H7 (cell line): ENCODE results near the gene LETM1. TPM values are rescaled to one million over a fixed set of nuclear protein-coding genes. Genes with fewer than 3 reads are reported as not detected.

Experiments used
- DNase-seq: peaks from one replicate; pipeline ENCODE4 v3.0.0; 2012
- H3K27me3 ChIP-seq: 2 replicates; pipeline ENCODE4 v1.6.0; 2011; ENCODE audit warnings: mild to moderate bottlenecking, low read length; ENCODE audit not compliant: control insufficient read depth, insufficient read depth
- H3K36me3 ChIP-seq: replicated peaks from 2 replicates; pipeline ENCODE4 v1.5.1; 2011; ENCODE audit warnings: low read length; ENCODE audit not compliant: control insufficient read depth, insufficient read depth
- H3K4me3 ChIP-seq: 2 replicates; pipeline ENCODE4 v1.5.1; 2011; ENCODE audit warnings: low read depth, mild to moderate bottlenecking, control low read depth, low read length, moderate library complexity; ENCODE audit not compliant: insufficient read depth
- total RNA-seq: library from RNA; depleted of rRNA; stranded (reverse); fragments of >200 nt; shearing (Covaris generic); gene quantifications from 2 replicates; pipeline ENCODE4 v1.2.3, GENCODE V29; 2014

The LETM1 gene
- total RNA-seq, 1 experiment from 2014 or later, result 80.5 TPM

GRCh38 chr4:1805493-1806222, 50.3 kb downstream of the LETM1 start:
- no peak overlapping the region for H3K4me3 ChIP-seq
- no peak for DNase-seq
- H3K36me3 ChIP-seq, result no peaks in the 10 kb centered on the region
- H3K27me3 ChIP-seq, result no peaks in the 10 kb centered on the region

- Histone ChIP-seq H3K4me3 (no peak overlapping the region), H3K36me3 (no peaks in the 10 kb centered on the region), H3K27me3 (no peaks in the 10 kb centered on the region)
- DNase-seq, result no peak
Observed at GRCh38 chr4:1804638-1805492, 51.1 kb downstream of the LETM1 start.

GRCh38 chr4:1803523-1804423, 52.2 kb downstream of the LETM1 start:
- H3K36me3 ChIP-seq, result no peaks in the 10 kb centered on the region
- no peak overlapping the region for H3K4me3 ChIP-seq
- no peaks in the 10 kb centered on the region for H3K27me3 ChIP-seq
- peak; percentile 74 for DNase-seq

GRCh38 chr4:1802720-1803522, 53.0 kb downstream of the LETM1 start:
- H3K36me3 ChIP-seq, result no peaks in the 10 kb centered on the region
- H3K27me3 ChIP-seq, result no peaks in the 10 kb centered on the region
- peak; percentile 88 for DNase-seq
- H3K4me3 ChIP-seq, result no peak overlapping the region

DNA sequence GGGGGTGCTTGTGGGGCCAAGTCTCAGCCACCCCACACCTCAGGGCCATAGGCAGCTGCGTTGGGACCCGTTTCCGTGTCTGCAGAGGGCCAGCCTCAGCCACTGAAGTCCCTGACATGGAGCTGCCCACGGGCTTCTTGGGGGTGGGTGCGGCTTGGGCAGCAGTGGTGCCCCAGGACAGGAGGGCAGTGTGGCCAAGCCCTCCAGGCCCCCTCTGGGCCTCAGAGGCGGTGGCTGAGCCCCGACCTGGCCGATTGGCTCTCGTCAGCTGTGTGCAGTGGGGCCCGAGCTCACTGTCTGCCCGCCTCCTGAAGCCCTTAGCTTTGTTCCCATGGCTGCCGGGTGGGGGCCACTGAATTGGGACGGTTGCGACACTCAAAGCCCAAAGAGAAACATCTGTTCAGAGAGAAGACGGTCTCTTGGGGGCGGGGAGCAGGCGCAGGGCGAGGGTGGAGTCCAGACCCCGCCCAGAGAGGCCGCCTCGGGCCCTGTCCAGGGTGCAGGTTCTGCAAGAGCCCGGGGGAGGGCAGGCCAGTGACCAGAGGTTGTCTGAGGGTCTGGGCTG, 53.7 kb downstream of the LETM1 start:
- Histone ChIP-seq H3K36me3 (no peaks in the 10 kb centered on the region), H3K4me3 (no peak overlapping the region), H3K27me3 (no peaks in the 10 kb centered on the region)
- no peak for DNase-seq

DNA sequence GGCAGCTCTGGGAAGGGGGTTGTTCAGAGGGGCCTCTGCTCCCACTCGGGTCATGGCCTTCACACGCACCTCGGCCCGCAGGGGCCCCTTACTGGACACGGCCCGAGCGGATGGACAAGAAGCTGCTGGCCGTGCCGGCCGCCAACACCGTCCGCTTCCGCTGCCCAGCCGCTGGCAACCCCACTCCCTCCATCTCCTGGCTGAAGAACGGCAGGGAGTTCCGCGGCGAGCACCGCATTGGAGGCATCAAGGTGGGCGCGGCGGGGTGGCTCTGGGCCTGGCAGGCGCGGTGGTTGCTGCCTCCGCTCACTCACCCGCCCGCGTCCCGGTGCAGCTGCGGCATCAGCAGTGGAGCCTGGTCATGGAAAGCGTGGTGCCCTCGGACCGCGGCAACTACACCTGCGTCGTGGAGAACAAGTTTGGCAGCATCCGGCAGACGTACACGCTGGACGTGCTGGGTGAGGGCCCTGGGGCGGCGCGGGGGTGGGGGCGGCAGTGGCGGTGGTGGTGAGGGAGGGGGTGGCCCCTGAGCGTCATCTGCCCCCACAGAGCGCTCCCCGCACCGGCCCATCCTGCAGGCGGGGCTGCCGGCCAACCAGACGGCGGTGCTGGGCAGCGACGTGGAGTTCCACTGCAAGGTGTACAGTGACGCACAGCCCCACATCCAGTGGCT, 54.5 kb downstream of the LETM1 start:
- Histone ChIP-seq H3K4me3 (no peak overlapping the region), H3K36me3 (no peaks in the 10 kb centered on the region), H3K27me3 (no peaks in the 10 kb centered on the region; the same call in 1 of the 2 replicates)
- no peak for DNase-seq

DNA sequence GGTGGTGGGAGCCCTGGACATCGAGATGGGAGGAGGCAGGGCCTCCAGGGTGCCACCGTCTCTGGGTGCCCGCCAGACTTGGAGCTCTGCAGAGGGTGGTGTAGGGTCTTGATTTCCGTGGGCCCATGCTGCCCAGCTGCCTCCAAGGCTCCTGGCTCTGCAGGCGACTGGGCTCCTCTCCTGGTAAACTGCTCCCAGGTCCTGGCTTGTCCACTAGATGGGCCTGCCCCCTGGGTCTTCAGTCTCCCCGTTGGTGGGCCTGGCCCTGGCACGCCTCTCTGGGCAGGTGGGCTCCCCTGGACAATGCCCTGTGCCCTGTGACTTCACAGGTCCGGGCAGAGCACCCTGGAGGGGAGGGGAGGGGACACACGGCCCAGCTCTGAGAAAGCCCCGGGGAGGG, 55.2 kb downstream of the LETM1 start:
- H3K27me3 ChIP-seq, result no peaks in the 10 kb centered on the region; the same call in 1 of the 2 replicates
- H3K4me3 ChIP-seq, result no peak overlapping the region
- H3K36me3 ChIP-seq, result no peaks in the 10 kb centered on the region
- DNase-seq, result no peak

DNA sequence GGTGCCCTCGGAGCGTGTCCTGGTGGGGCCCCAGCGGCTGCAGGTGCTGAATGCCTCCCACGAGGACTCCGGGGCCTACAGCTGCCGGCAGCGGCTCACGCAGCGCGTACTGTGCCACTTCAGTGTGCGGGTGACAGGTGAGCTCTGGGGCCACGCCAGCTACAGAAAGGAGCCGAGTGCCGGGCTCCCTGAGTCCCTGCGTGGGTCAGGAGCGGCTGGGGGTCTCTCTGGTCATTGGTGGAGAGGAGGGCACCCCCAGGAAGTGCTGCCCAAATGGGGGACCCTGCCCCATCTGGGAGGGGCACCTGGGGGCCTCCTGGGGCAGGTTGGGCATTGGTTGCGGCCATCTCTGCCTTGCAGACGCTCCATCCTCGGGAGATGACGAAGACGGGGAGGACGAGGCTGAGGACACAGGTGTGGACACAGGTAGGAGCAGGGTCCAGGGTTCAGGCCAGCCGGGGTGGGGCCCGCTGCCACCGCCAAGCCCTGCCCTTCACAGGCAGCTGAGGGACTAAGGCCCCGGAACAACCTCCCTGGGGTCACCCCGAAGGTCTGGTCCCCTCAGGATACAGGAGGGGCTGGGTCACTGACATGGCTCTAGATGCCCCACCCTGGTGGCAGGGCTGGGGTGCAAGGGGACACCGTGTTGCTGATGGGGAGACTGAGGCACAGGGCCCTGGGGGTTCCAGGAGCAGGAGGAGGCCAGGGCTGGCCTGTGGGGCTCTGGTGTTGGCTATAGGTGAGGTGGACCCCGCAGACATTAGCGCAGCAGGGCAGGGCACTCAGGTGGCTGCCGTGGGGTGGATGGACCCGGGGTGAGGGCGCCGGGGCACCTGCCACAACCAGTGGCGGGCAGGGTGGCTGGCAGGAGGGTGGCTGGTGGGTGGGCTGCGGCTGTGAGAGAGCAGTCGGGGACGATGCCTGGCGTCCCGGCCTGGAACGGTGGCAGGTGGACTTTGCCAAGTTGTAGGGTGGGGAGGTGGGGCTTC, 56.3 kb downstream of the LETM1 start:
- DNase-seq, result no peak
- Histone ChIP-seq H3K36me3 (no peaks in the 10 kb centered on the region), H3K4me3 (no peak overlapping the region), H3K27me3 (peaks cover 4% of the 10 kb centered on the region; the same call in 1 of the 2 replicates)

DNA sequence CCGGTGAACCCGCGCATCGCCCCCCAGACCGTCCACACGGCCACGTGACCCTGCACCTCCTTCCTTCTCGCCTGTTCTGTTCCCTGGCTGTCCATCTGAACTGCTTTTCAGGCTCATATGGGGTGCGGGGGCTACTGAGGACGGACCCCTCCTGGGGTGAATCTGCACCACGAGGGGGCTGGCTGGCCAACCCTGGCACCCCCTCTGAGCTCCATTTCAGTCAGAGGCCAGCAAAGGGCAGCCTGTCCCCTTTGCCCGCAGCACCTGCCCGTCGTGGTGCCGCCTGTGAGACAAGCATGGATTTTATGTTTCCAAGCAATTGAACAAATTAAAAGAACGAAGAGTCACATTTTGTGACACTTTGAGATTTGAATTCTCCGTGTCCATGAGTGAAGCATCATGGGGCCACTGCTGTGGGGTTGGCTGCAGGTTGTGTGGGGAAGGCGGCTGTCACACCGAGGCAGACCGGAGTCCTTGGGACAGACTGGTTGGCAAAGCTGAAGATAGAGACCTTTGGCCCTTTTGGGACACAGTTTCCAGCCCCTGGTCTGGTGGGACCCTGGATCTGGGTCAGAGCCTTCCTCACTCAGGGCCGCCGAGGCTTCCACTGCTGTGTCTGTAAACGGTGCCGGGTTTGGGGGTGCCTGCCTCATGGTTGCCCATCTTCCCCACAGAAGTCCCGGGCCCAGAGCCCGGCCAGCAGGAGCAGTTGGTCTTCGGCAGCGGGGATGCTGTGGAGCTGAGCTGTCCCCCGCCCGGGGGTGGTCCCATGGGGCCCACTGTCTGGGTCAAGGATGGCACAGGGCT, 57.2 kb downstream of the LETM1 start:
- H3K36me3 ChIP-seq, result no peaks in the 10 kb centered on the region
- peaks cover 12% of the 10 kb centered on the region for H3K27me3 ChIP-seq
- no peak overlapping the region for H3K4me3 ChIP-seq
- no peak for DNase-seq

DNA sequence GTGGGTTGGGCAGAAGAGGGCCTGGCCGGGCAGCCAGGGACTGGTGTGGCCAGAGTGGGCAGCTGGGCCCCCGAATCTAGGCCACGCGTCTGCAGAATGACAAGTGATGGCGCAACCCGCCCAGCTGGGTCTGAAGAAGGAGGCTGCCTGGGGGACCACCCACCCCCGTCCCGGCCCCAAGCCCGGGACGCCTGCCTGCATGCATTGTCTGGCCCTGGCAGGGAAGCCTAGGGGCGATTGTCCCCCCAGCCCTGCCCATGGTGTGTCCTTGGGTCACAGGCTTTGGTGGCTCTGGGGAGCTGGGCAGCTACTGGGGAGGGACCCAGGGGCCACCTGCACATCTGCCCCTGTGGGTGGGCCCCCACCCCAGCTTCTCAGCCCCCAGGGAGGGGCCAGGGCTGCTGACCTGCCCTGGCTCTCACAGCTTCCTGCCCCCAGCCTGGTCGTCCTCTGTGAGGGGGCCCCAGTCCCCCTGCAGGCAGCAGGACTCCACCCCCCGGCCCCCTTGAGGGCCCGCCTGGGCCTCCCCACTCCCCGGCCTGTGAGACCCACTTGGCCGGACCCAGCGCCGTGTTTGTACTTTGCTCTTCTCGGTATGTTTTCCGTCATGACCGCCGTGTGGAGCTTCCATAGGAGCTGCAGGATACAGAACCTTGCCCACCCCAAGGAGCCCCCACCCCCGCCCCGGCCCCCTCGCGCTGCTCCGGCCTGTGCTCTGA, 57.9 kb downstream of the LETM1 start:
- Histone ChIP-seq H3K4me3 (no peak overlapping the region), H3K36me3 (no peaks in the 10 kb centered on the region), H3K27me3 (peaks cover 12% of the 10 kb centered on the region)
- no peak for DNase-seq

DNA sequence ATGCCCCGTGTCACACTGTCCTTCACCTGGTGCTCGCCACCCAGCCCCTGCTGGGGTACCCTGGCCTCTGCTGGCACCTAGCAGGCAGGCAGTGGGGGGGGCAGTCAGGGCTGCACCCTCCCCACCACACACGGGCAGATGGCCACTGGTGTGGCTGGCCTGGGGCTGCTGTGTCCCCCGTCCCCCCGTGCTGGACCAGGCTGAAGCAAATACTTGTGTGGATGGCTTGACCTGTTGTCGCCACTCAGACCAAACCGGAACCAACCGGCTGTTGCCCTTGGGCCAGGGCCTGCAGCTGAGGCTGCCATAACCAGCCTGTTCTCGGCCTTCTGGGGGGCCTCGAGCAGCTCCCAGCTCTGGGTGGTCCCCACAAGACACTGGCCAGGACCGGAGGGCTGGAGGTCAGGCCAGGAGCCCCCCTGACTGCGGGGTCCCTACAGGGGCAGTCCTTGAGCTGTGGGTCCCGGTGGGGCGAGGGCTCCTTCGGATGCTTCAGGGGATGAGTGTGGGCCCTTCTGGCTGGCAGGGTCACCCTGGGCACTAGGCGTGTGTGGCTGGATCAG, 58.6 kb downstream of the LETM1 start:
- DNase-seq, result no peak
- Histone ChIP-seq H3K36me3 (no peaks in the 10 kb centered on the region), H3K27me3 (peaks cover 17% of the 10 kb centered on the region), H3K4me3 (no peak overlapping the region)
